ENCODE data around the gene PLEKHM3.

DNA sequence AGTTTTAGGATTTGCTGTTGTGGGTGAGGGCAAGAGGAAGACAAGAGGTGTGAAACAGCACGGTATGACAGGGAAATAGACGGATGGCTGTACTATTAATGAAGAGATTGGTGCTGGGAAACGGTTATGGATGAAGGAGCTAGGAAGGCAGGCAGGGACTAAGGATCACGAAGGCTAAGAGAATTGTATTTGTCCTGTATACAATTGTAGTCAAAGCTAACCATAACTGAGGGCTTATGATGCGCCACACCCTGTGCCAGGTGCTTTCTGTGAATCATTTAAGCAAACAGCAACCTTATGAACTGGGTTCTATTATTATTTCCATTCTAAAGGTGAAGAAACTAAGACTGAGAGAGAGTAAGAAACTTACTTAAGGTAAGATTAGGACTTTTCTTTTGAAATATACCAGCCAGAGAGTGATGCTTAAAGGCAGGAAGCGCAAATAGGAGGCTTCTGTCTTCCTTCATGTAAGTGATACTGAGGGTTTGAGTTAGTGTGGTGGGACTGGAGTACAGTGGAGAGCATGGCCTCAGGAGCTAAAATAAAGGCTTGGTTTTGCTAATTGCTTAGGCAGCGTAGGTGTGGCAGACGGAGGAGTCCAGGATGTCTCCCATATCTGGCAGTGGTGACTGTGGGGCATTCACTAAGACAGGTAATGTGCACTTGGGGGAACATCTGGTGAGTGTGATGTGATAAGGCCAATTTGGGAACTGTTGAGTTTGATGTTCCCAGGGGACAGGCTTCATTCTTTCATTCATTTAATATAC is 85.8 kb downstream of the PLEKHM3 start:
- TF ChIP-seq, protein P1, sequence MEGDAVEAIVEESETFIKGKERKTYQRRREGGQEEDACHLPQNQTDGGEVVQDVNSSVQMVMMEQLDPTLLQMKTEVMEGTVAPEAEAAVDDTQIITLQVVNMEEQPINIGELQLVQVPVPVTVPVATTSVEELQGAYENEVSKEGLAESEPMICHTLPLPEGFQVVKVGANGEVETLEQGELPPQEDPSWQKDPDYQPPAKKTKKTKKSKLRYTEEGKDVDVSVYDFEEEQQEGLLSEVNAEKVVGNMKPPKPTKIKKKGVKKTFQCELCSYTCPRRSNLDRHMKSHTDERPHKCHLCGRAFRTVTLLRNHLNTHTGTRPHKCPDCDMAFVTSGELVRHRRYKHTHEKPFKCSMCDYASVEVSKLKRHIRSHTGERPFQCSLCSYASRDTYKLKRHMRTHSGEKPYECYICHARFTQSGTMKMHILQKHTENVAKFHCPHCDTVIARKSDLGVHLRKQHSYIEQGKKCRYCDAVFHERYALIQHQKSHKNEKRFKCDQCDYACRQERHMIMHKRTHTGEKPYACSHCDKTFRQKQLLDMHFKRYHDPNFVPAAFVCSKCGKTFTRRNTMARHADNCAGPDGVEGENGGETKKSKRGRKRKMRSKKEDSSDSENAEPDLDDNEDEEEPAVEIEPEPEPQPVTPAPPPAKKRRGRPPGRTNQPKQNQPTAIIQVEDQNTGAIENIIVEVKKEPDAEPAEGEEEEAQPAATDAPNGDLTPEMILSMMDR (IDR thresholded peaks at IDR 0.05): no peak
- TF ChIP-seq POLR2A (IDR thresholded peaks at IDR 0.05): no peak
